Glutamatergic neuron (in vitro differentiated cells): ENCODE results near the gene CATSPER4. TPM values are rescaled to one million over a fixed set of nuclear protein-coding genes. Genes with fewer than 3 reads are reported as not detected.

ENCODE experiments used
- DNase-seq: peaks from one replicate; pipeline ENCODE4 v3.0.0; 2022
- H3K27ac Mint-ChIP-seq: one replicate; pipeline ENCODE4 v1.8.0; 2020; ENCODE audit warnings: mild to moderate bottlenecking, mixed read lengths, inconsistent platforms; ENCODE audit not compliant: unreplicated experiment
- H3K27me3 Mint-ChIP-seq: one replicate; pipeline ENCODE4 v1.8.0; 2020; ENCODE audit warnings: mild to moderate bottlenecking, moderate library complexity, mixed read lengths, inconsistent platforms; ENCODE audit not compliant: unreplicated experiment
- H3K36me3 Mint-ChIP-seq: one replicate; pipeline ENCODE4 v1.8.0; 2020; ENCODE audit warnings: mild to moderate bottlenecking, mixed read lengths, inconsistent platforms; ENCODE audit not compliant: unreplicated experiment
- H3K4me1 Mint-ChIP-seq: one replicate; pipeline ENCODE4 v1.8.0; 2020; ENCODE audit warnings: mild to moderate bottlenecking, low read depth, mixed read lengths, inconsistent platforms; ENCODE audit not compliant: unreplicated experiment
- H3K4me3 Mint-ChIP-seq: one replicate; pipeline ENCODE4 v1.8.0; 2020; ENCODE audit warnings: mild to moderate bottlenecking, mixed read lengths, inconsistent platforms; ENCODE audit not compliant: unreplicated experiment
- H3K9me3 Mint-ChIP-seq: one replicate; pipeline ENCODE4 v1.8.0; 2020; ENCODE audit warnings: mild to moderate bottlenecking, moderate library complexity, mixed read lengths, inconsistent platforms; ENCODE audit not compliant: unreplicated experiment
- CTCF ChIP-seq: fragments of 200-600 bp; sonication (generic); IDR thresholded peaks from one replicate; pipeline ENCODE4 v1.5.0; 2021; ENCODE audit not compliant: partially characterized antibody, unreplicated experiment
- total RNA-seq: library from RNA; stranded (reverse); fragmentation: NEBNext Ultra II Directional; extraction: Animal tissue kit (Norgen Biotek cat#: 25700); gene quantifications from one replicate; pipeline ENCODE4 v1.2.1, GENCODE V29; 2021; ENCODE audit not compliant: unreplicated experiment

The CATSPER4 gene
- total RNA-seq, 1 donor from 2014 or later = not detected

- peaks cover 4% of the 10 kb centered on the region for H3K36me3 Mint-ChIP-seq
Measured at GRCh38 chr1:26184883-26185282, 5.5 kb upstream of the CATSPER4 start.

GRCh38 chr1:26187882-26188281 is 2.5 kb upstream of the CATSPER4 start:
- no peak for DNase-seq
- no peak overlapping the region for H3K27ac Mint-ChIP-seq
- H3K9me3 Mint-ChIP-seq = no peaks in the 10 kb centered on the region
- H3K4me3 Mint-ChIP-seq = no peak overlapping the region
- peaks cover 6% of the 10 kb centered on the region for H3K27me3 Mint-ChIP-seq
- H3K4me1 Mint-ChIP-seq = no peaks in the 10 kb centered on the region
- peaks cover 4% of the 10 kb centered on the region for H3K36me3 Mint-ChIP-seq
- no peak for TF ChIP-seq CTCF

More at GRCh38 chr1:26184883-26185282, 5.5 kb upstream of the CATSPER4 start:
- Mint-ChIP-seq H3K27me3 (no peaks in the 10 kb centered on the region), H3K9me3 (no peaks in the 10 kb centered on the region), H3K27ac (no peak overlapping the region), H3K4me1 (no peaks in the 10 kb centered on the region), H3K4me3 (no peak overlapping the region)
- DNase-seq = no peak
- no peak for TF ChIP-seq CTCF

GRCh38 chr1:26188477-26188876 is 1.9 kb upstream of the CATSPER4 start:
- Mint-ChIP-seq H3K27me3 (peaks cover 6% of the 10 kb centered on the region), H3K27ac (no peak overlapping the region), H3K4me3 (no peak overlapping the region), H3K9me3 (no peaks in the 10 kb centered on the region), H3K36me3 (peaks cover 4% of the 10 kb centered on the region), H3K4me1 (no peaks in the 10 kb centered on the region)
- TF ChIP-seq CTCF = no peak
- DNase-seq = no peak

- Mint-ChIP-seq H3K36me3 (peaks cover 4% of the 10 kb centered on the region), H3K4me3 (no peak overlapping the region), H3K27ac (no peak overlapping the region), H3K9me3 (peaks cover 2% of the 10 kb centered on the region), H3K27me3 (peaks cover 6% of the 10 kb centered on the region), H3K4me1 (no peaks in the 10 kb centered on the region)
- no peak for DNase-seq
- TF ChIP-seq CTCF = no peak
Measured at GRCh38 chr1:26189331-26189730, 1.1 kb upstream of the CATSPER4 start.

- no peak for DNase-seq
- H3K27me3 Mint-ChIP-seq = peaks cover 6% of the 10 kb centered on the region
- TF ChIP-seq CTCF = no peak
- no peak overlapping the region for H3K4me3 Mint-ChIP-seq
- no peaks in the 10 kb centered on the region for H3K4me1 Mint-ChIP-seq
- H3K27ac Mint-ChIP-seq = peak overlapping the region; percentile 59
- peaks cover 4% of the 10 kb centered on the region for H3K36me3 Mint-ChIP-seq
- H3K9me3 Mint-ChIP-seq = peaks cover 2% of the 10 kb centered on the region
Measured at GRCh38 chr1:26189751-26190275, 589 bp upstream of the CATSPER4 start.
